Measurements from ENCODE around the gene RAB9A. TPM values are rescaled to one million over a fixed set of nuclear protein-coding genes. Genes with fewer than 3 reads are reported as not detected.

RAB9A gene
- total RNA-seq, 6 experiments from 2014 or later, result 9.9 to 20.8 (median 12.7) TPM

DNA sequence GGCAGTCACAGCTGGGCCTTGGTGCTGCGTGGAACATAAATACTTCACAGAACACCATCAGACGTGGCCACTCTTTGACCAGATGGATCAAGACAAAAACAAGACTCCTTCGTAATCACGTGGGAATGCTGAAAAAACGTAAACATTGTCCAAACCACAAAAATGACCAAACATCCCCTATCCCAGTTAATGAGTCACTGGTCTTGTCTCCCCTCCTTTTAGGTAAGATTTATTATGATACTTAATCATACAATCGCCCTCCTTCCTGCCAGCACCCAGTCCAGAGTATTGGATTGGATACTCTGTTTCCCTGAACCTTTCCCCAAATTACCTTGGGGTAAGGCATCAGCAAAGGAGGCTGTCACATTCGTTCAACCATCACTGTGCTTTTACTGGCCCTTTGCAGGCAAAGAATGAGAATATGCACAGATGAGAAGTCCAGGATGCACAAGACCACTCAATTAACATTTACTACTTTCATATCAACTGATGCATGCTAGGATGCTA is 36.6 kb upstream of the RAB9A start:
- Histone ChIP-seq H3K27ac (peak overlapping the region; percentile 11 to 38 (median 13)), H3K4me3 (peak overlapping the region; percentile 23 to 74 (median 70)), H3K9me3 (no peaks in the 10 kb centered on the region), H3K36me3 (no peaks in the 10 kb centered on the region), H3K4me1 (peaks cover 0 to 16% (median 8%) of the 10 kb centered on the region in 4 donors), H3K27me3 (no peaks in the 10 kb centered on the region)
- TF ChIP-seq POLR2A (IDR thresholded peaks at IDR 0.05), result no peak
- no peak for TF ChIP-seq CTCF (IDR thresholded peaks at IDR 0.05)
- ATAC-seq (no peak), DNase-seq (no peak)
- intact Hi-C loops (cut with DNase I), result loop anchor here in 1 of 2 donors (10.0 kb wide), 1 partner anchor 382 kb away; no protein-coding TSS in a partner anchor
- 37% methylated on average over 7 of the region's 7 CpGs for WGBS (ENCODE audit: insufficient coverage, low coverage, low lambda C conversion rate, missing lambda C conversion rate)

GRCh38 chrX:13652850-13653693 is 35.9 kb upstream of the RAB9A start, which contains the start of gene TCEANC:
Gene TCEANC, plus strand, starts transcription at chrX:13653141. Its CDS starts 9,368 bp downstream, at chrX:13662509.
- Histone ChIP-seq H3K4me3 (peak within 1 kb of the TSS; percentile 53 to 74 (median 70)), H3K4me1 (peaks cover 0 to 16% (median 8%) of the 10 kb centered on the region in 4 donors), H3K36me3 (no peaks in the 10 kb centered on the region), H3K27me3 (no peaks in the 10 kb centered on the region), H3K9me3 (no peaks in the 10 kb centered on the region), H3K27ac (peak within 1 kb of the TSS; percentile 73 to 83 (median 76))
- no peak for TF ChIP-seq CTCF (IDR thresholded peaks at IDR 0.05)
- TF ChIP-seq POLR2A (IDR thresholded peaks at IDR 0.05), result peak; percentile 84
- WGBS (ENCODE audit: insufficient coverage, low coverage, low lambda C conversion rate, missing lambda C conversion rate), result 5% methylated on average over 8 of the region's 54 CpGs
- intact Hi-C loops (cut with DNase I), result loop anchor here in 1 of 2 donors (10.0 kb wide), 1 partner anchor 382 kb away; no protein-coding TSS in a partner anchor
- peak; percentile 97 to 99 (median 98) for ATAC-seq
- DNase-seq, result peak; percentile 94 to 98 (median 97)

DNA sequence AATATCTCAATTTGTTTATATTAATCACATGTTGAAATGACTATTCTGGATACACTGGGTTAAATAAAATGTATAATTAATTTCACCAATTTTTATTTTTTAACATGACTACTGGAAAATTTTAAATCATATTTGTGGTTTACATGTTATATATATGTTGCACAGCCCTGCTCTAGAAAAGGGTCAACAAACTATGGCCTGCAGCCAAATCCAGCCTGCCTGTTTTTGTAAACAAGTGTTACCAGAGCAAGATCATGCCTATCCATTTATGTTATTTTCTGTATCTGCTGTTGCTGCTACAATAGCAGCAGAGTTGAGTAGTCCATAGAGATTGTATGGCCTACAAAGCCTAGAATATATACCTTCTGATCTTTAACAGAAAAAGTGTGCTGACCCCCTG is 34.8 kb upstream of the RAB9A start:
- DNase-seq, result no peak
- Histone ChIP-seq H3K36me3 (no peaks in the 10 kb centered on the region), H3K27ac (peak overlapping the region in 2 of 3 donors; percentile 76 to 83), H3K4me3 (peak overlapping the region in 1 of 3 donors; percentile 70), H3K9me3 (no peaks in the 10 kb centered on the region), H3K4me1 (peaks cover 0 to 20% (median 8%) of the 10 kb centered on the region in 4 donors), H3K27me3 (no peaks in the 10 kb centered on the region)
- intact Hi-C loops (cut with DNase I), result loop anchor here in 1 of 2 donors (10.0 kb wide), 1 partner anchor 381 kb away; no protein-coding TSS in a partner anchor
- no peak for TF ChIP-seq POLR2A (IDR thresholded peaks at IDR 0.05)
- ATAC-seq, result no peak

DNA sequence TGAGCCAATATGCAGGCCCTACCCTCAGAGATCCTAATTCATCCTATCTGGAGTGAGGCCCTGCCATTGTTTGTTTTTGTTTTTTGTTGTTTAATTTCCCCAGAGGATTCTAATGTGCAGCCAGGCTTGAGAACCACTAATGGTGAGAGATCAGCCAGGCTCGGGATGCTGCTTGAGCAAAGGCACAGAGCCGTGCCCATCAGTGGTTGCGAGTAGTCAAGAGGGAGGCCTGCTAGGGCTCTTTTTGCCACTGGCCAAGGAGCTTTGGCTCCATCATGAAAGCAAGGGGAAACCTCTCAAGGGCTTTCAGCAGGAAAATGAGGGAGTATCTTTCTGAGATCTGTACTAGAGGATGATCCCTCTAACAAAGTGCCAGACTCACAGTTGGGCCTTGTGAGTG is 33.3 kb upstream of the RAB9A start:
- H3K4me3 ChIP-seq, result no peak overlapping the region
- no peaks in the 10 kb centered on the region for H3K27me3 ChIP-seq
- 83% methylated on average over 3 of the region's 3 CpGs for WGBS (ENCODE audit: insufficient coverage, low coverage, low lambda C conversion rate, missing lambda C conversion rate)
- no peak overlapping the region for H3K27ac ChIP-seq
- H3K36me3 ChIP-seq, result peaks cover 0 to 4% (median 0%) of the 10 kb centered on the region in 4 donors
- H3K9me3 ChIP-seq, result no peaks in the 10 kb centered on the region
- no peak for ATAC-seq
- intact Hi-C loops (cut with DNase I), result loop anchor here (5.0 to 10.0 kb wide), 2 partner anchors 377 to 379 kb away; no protein-coding TSS in a partner anchor
- TF ChIP-seq POLR2A (IDR thresholded peaks at IDR 0.05), result no peak
- TF ChIP-seq CTCF (IDR thresholded peaks at IDR 0.05), result no peak
- DNase-seq, result no peak
- H3K4me1 ChIP-seq, result peaks cover 0 to 23% (median 8%) of the 10 kb centered on the region in 4 donors

All from right lobe of liver (tissue), 6 donors.